MCF 10A (cell line): ENCODE data around the gene DIAPH2. TPM values are rescaled to one million over a fixed set of nuclear protein-coding genes. Genes with fewer than 3 reads are reported as not detected.

ENCODE experiments used
- BruUV-seq: library from RNA; stranded (reverse); fragments of 400-500 nt; replicated peaks from 2 replicates; lab custom pipeline; 2021; lab: Mats Ljungman, UMichigan
- CTCF ChIA-PET: fragments of 300-600 bp; sonication (Branson Sonifier 250); formaldehyde crosslinking; extraction: SDS; loops from one replicate; lab custom pipeline; 2021; ENCODE audit warnings: antibody characterized with exemption, inconsistent platforms; lab: Yijun Ruan, JAX
- POLR2A ChIA-PET: fragments of 300-600, 350-650 bp; sonication (Branson Sonifier 250); formaldehyde crosslinking; extraction: SDS; loops from one replicate; lab custom pipeline; 2020; ENCODE audit warnings: antibody characterized with exemption, inconsistent platforms; lab: Yijun Ruan, JAX
- DNase-seq: peaks from one replicate; pipeline ENCODE4 v3.0.0-alpha.2; 2018; ENCODE audit not compliant: unreplicated experiment
- H3K27ac Mint-ChIP-seq: one replicate; pipeline ENCODE4 v1.8.0; 2022; ENCODE audit warnings: mild to moderate bottlenecking, low read depth, mixed read lengths; ENCODE audit not compliant: unreplicated experiment
- H3K27me3 Mint-ChIP-seq: one replicate; pipeline ENCODE4 v1.8.0; 2022; ENCODE audit warnings: mixed read lengths; ENCODE audit not compliant: insufficient read depth, unreplicated experiment
- H3K36me3 Mint-ChIP-seq: one replicate; pipeline ENCODE4 v1.8.0; 2022; ENCODE audit warnings: mild to moderate bottlenecking, moderate library complexity, mixed read lengths; ENCODE audit not compliant: insufficient read depth, unreplicated experiment
- H3K4me1 Mint-ChIP-seq: one replicate; pipeline ENCODE4 v1.8.0; 2022; ENCODE audit warnings: mixed read lengths; ENCODE audit not compliant: insufficient read depth, unreplicated experiment
- H3K4me3 Mint-ChIP-seq: one replicate; pipeline ENCODE4 v1.8.0; 2022; ENCODE audit warnings: mild to moderate bottlenecking, moderate library complexity, mixed read lengths; ENCODE audit not compliant: unreplicated experiment
- H3K9me3 Mint-ChIP-seq: one replicate; pipeline ENCODE4 v1.8.0; 2022; ENCODE audit warnings: mixed read lengths; ENCODE audit not compliant: unreplicated experiment
- intact Hi-C: fragments of 100-400 bp; cut with micrococcal nuclease; formaldehyde crosslinking; loops from 2 replicates; pipeline ENCODE4 v1.14.1; 2022
- total RNA-seq: library from RNA; stranded (reverse); gene quantifications from 2 replicates; pipeline ENCODE4 v1.2.3, GENCODE V29; 2022
- TF ChIP-seq, protein P1 (sequence below): fragments of 200-600 bp; IDR thresholded peaks from one replicate; pipeline ENCODE4 v1.8.0; 2022; ENCODE audit warnings: antibody characterized with exemption, mild to moderate bottlenecking; ENCODE audit not compliant: unreplicated experiment

DIAPH2 gene
- total RNA-seq, 1 experiment from 2014 or later, result 17.6 TPM

DNA sequence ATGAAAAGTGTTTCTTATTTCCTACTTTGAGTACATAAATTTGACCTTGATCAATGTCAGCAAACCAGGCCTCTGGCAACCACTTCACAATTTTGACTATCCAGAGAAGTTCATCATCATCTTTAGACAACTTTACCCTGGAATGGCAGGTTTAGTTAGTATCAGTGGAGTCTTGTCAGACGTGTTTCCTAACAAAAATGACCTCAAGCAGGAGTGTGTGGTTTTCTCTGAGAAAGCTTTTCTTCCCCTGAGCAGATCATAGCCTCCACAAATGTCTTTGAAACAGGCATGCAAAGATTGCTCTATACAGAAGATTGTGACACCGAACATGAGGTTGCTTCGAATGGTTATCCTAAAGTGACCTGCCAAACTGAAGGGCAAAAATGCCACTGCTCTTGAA is 841.3 kb downstream of the DIAPH2 start:
- Mint-ChIP-seq H3K27ac (no peak overlapping the region), H3K27me3 (peaks cover 26% of the 10 kb centered on the region), H3K9me3 (peaks cover 21% of the 10 kb centered on the region), H3K4me1 (no peaks in the 10 kb centered on the region), H3K36me3 (peaks cover 18% of the 10 kb centered on the region), H3K4me3 (no peak overlapping the region)
- POLR2A ChIA-PET, result no interaction called here
- TF ChIP-seq, protein P1, sequence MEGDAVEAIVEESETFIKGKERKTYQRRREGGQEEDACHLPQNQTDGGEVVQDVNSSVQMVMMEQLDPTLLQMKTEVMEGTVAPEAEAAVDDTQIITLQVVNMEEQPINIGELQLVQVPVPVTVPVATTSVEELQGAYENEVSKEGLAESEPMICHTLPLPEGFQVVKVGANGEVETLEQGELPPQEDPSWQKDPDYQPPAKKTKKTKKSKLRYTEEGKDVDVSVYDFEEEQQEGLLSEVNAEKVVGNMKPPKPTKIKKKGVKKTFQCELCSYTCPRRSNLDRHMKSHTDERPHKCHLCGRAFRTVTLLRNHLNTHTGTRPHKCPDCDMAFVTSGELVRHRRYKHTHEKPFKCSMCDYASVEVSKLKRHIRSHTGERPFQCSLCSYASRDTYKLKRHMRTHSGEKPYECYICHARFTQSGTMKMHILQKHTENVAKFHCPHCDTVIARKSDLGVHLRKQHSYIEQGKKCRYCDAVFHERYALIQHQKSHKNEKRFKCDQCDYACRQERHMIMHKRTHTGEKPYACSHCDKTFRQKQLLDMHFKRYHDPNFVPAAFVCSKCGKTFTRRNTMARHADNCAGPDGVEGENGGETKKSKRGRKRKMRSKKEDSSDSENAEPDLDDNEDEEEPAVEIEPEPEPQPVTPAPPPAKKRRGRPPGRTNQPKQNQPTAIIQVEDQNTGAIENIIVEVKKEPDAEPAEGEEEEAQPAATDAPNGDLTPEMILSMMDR, result no peak
- BruUV-seq, result no TSS peak
- DNase-seq, result no peak
- CTCF ChIA-PET, result no interaction called here
- intact Hi-C loops, result no loop called here

DNA sequence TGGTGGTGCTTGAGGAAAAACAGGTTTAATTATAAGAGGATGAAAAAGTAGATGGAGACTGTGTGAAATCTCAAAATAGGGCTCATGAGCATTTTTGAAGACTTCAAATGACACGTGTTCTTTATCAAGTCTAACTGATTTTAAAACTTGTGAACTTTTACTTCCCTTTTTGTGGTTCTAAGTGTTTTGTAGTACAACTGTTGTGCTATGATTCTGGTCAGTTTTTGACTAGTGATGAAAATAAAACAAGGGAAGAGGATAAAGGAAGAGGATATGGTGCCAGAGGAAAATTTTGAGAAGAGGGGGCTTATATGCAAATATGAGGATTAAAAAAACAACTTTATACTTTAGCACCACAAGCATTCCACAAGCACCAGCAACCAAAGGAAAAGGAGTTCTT is 843.1 kb downstream of the DIAPH2 start:
- BruUV-seq, result no TSS peak
- Mint-ChIP-seq H3K9me3 (peaks cover 26% of the 10 kb centered on the region), H3K4me3 (no peak overlapping the region), H3K27ac (no peak overlapping the region), H3K36me3 (peaks cover 21% of the 10 kb centered on the region), H3K4me1 (no peaks in the 10 kb centered on the region), H3K27me3 (peaks cover 26% of the 10 kb centered on the region)
- ChIA-PET CTCF (no interaction called here), POLR2A (no interaction called here)
- intact Hi-C loops, result no loop called here
- DNase-seq, result no peak
- TF ChIP-seq, protein P1, result no peak

DNA sequence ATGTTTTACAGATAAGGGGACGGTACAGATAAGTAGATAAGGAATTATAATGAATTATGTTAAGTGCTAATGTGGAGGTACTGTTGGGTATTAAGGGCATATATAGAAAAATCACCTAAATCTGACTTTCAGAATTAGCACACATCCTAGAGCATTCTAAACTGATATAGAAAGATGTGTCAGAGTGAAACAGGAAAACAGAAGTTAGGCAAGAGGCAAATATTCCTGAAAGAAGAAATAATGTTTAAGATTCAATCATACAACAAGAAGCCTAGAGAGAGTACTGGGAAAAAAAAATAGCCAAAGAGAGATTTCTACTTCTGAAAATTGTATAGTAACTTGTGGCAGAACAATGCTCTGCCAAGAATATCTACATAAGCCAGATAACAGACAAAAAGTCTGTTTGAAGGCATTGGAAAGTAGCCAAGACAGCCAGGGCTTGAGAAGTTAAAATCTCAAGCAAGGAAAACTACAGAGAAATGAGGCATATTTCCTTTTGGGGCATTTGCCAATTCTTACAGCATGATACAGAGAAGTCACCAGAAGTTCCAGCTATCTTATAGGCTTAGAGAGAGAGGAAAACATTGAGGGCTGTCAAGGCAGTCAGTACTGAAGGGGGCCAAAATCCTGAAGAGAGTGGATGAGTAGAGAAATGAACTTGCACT is 845.0 kb downstream of the DIAPH2 start:
- ChIA-PET CTCF (no interaction called here), POLR2A (interaction anchor here (0.6 kb wide), 1 partner anchor 685 kb away, joined by 3 read pairs; no protein-coding TSS in a partner anchor)
- no peak for DNase-seq
- Mint-ChIP-seq H3K27me3 (peaks cover 23% of the 10 kb centered on the region), H3K36me3 (peaks cover 21% of the 10 kb centered on the region), H3K9me3 (peaks cover 26% of the 10 kb centered on the region), H3K27ac (no peak overlapping the region), H3K4me3 (no peak overlapping the region), H3K4me1 (no peaks in the 10 kb centered on the region)
- no TSS peak for BruUV-seq
- TF ChIP-seq, protein P1, result no peak
- intact Hi-C loops, result no loop called here

DNA sequence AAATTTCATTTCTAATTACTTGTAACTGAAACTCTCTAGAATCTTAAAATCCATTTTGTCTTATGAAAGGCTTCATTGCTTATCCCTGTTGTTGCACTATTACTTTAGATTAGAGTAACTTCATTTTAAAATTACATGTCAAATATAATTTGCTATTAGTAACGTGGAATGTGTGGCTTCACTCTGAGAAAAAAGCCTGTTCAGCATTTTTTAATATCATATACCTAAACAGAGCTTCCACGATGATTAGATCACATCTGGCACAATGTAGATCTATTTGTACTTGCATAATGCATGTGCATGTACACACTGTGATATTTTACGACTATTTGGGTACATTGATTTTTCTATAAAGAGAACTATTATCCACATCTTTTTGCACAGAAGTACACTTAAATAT is 847.2 kb downstream of the DIAPH2 start:
- Mint-ChIP-seq H3K9me3 (peaks cover 26% of the 10 kb centered on the region), H3K36me3 (peaks cover 17% of the 10 kb centered on the region), H3K27ac (no peak overlapping the region), H3K4me3 (no peak overlapping the region), H3K4me1 (no peaks in the 10 kb centered on the region), H3K27me3 (peaks cover 10% of the 10 kb centered on the region)
- CTCF ChIA-PET, result no interaction called here
- TF ChIP-seq, protein P1, result no peak
- DNase-seq, result no peak
- POLR2A ChIA-PET, result no interaction called here
- BruUV-seq, result no TSS peak
- intact Hi-C loops, result no loop called here
